MM.1S (cell line): Measurements from ENCODE around the gene ACTR6.
A peak's percentile ranks its signal among the peaks of the same experiment; 100 is the strongest.

Source experiments
- DNase-seq: peaks from one replicate; pipeline ENCODE4 v3.0.0-alpha.2; 2015
- H2AFZ ChIP-seq: fragments of 300-600 bp; sonication (generic); 2 replicates; pipeline ENCODE4 v1.6.0; 2016; ENCODE audit warnings: antibody characterized with exemption, low read length
- H3F3A ChIP-seq: fragments of 300-600 bp; sonication (generic); 2 replicates; pipeline ENCODE4 v1.6.1; 2016; ENCODE audit warnings: mild to moderate bottlenecking, antibody characterized with exemption, low read length, moderate library complexity, mixed read lengths; ENCODE audit not compliant: insufficient read depth
- H3K27ac ChIP-seq: fragments of 300-600 bp; sonication (generic); 2 replicates; pipeline ENCODE4 v1.5.1; 2016; ENCODE audit warnings: mild to moderate bottlenecking, low read length
- H3K27me3 ChIP-seq: fragments of 300-600 bp; sonication (generic); replicated peaks from 2 replicates; pipeline ENCODE4 v1.6.0; 2016; ENCODE audit warnings: low read length; ENCODE audit not compliant: insufficient read depth
- H3K36me3 ChIP-seq: fragments of 300-600 bp; sonication (generic); replicated peaks from 2 replicates; pipeline ENCODE4 v1.6.1; 2016; ENCODE audit warnings: mild to moderate bottlenecking, low read length, mixed read lengths; ENCODE audit not compliant: insufficient read depth
- H3K4me1 ChIP-seq: fragments of 300-600 bp; sonication (generic); 2 replicates; pipeline ENCODE4 v1.6.1; 2016; ENCODE audit warnings: low read length, mixed read lengths
- H3K4me2 ChIP-seq: fragments of 300-600 bp; sonication (generic); 2 replicates; pipeline ENCODE4 v1.6.0; 2016; ENCODE audit warnings: low read depth, low read length
- H3K4me3 ChIP-seq: fragments of 300-600 bp; sonication (generic); 2 replicates; pipeline ENCODE4 v1.5.1; 2016; ENCODE audit warnings: low read length, mixed read lengths
- H3K79me2 ChIP-seq: fragments of 300-600 bp; sonication (generic); 2 replicates; pipeline ENCODE4 v1.6.1; 2016; ENCODE audit warnings: mixed run types, low read length, mixed read lengths
- H3K9ac ChIP-seq: fragments of 300-600 bp; sonication (generic); 2 replicates; pipeline ENCODE4 v1.6.1; 2016; ENCODE audit warnings: low read length, mixed read lengths
- H3K9me2 ChIP-seq: fragments of 300-600 bp; sonication (generic); replicated peaks from 2 replicates; pipeline ENCODE4 v1.6.1; 2016; ENCODE audit warnings: mild to moderate bottlenecking, low read length, mixed read lengths; ENCODE audit not compliant: insufficient read depth
- H3K9me3 ChIP-seq: fragments of 300-600 bp; sonication (generic); replicated peaks from 2 replicates; pipeline ENCODE4 v1.6.1; 2016; ENCODE audit warnings: mild to moderate bottlenecking, low read length, mixed read lengths; ENCODE audit not compliant: insufficient read depth
- H4K20me1 ChIP-seq: fragments of 300-600 bp; sonication (generic); 2 replicates; pipeline ENCODE4 v1.6.1; 2016; ENCODE audit warnings: mild to moderate bottlenecking, low read length, moderate library complexity, mixed read lengths; ENCODE audit not compliant: insufficient read depth
- CTCF ChIP-seq: fragments of 300-600 bp; sonication (generic); IDR thresholded peaks from 2 replicates; pipeline ENCODE4 v1.5.1; 2016; ENCODE audit warnings: antibody characterized with exemption, low read length, mixed read lengths
- EZH2 ChIP-seq: fragments of 300-600 bp; sonication (generic); optimal IDR thresholded peaks from 2 replicates; pipeline ENCODE3; 2017; ENCODE audit warnings: low read depth, mild to moderate bottlenecking, antibody characterized with exemption, low read length, mixed read lengths
- EZH2phosphoT487 ChIP-seq: fragments of 300-600 bp; sonication (generic); IDR thresholded peaks from 2 replicates; pipeline ENCODE4 v1.6.1; 2018; ENCODE audit warnings: antibody characterized with exemption, low read length

ACTR6 gene

GRCh38 chr12:100265732-100266584 lies 65.3 kb downstream of the ACTR6 start:
- peaks cover 36% of the 10 kb centered on the region for H3K79me2 ChIP-seq
- peaks cover 10% of the 10 kb centered on the region; the same call in 1 of the 2 replicates for H3F3A ChIP-seq
- no peak for TF ChIP-seq EZH2phosphoT487
- TF ChIP-seq EZH2, result no peak
- TF ChIP-seq CTCF, result no peak
- no peaks in the 10 kb centered on the region for H3K9me3 ChIP-seq
- H3K9me2 ChIP-seq, result no peaks in the 10 kb centered on the region
- H3K4me2 ChIP-seq, result peak overlapping the region; percentile 77
- H3K4me3 ChIP-seq, result peak overlapping the region; percentile 80
- peak overlapping the region; percentile 92; the same call in 1 of the 2 replicates for H3K9ac ChIP-seq
- DNase-seq, result no peak
- no peaks in the 10 kb centered on the region for H4K20me1 ChIP-seq
- H3K4me1 ChIP-seq, result peaks cover 16% of the 10 kb centered on the region
- no peaks in the 10 kb centered on the region for H3K36me3 ChIP-seq
- H2AFZ ChIP-seq, result peak overlapping the region; percentile 91
- H3K27me3 ChIP-seq, result no peaks in the 10 kb centered on the region
- no peak overlapping the region for H3K27ac ChIP-seq

DNA sequence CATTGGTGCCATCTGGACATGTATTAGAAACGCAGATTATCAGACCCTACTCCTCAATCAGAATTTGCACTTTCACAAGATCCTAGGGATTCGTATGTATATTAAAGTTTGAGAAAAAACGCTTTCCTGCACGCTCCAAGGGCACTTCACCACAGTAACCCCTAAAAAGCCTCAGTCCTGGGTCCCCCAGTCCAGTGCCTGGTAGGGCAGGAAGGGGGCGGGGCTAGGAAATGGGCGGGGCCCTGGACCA lies 65.9 kb downstream of the ACTR6 start:
- Histone ChIP-seq H4K20me1 (no peaks in the 10 kb centered on the region), H3K4me1 (peaks cover 16% of the 10 kb centered on the region), H3K4me2 (peak overlapping the region; percentile 77), H2AFZ (peak overlapping the region; percentile 91), H3F3A (peaks cover 10% of the 10 kb centered on the region; the same call in 1 of the 2 replicates), H3K79me2 (peaks cover 42% of the 10 kb centered on the region), H3K27ac (peak overlapping the region; percentile 91; the same call in 1 of the 2 replicates), H3K9me2 (no peaks in the 10 kb centered on the region), H3K36me3 (no peaks in the 10 kb centered on the region), H3K9me3 (no peaks in the 10 kb centered on the region), H3K27me3 (no peaks in the 10 kb centered on the region), H3K4me3 (peak overlapping the region; percentile 80), H3K9ac (peak overlapping the region; percentile 92)
- TF ChIP-seq EZH2phosphoT487 (no peak), EZH2 (no peak), CTCF (no peak)
- DNase-seq, result peak; percentile 88

GRCh38 chr12:100266835-100267602 lies 66.4 kb downstream of the ACTR6 start, which contains the start of the genes DEPDC4 and SCYL2:
TSS of gene DEPDC4 (minus strand) at chr12:100267079. CDS start at chr12:100267076, 3 bp downstream.
TSS of gene SCYL2 (plus strand) at chr12:100267177. CDS start at chr12:100282971, 15,794 bp downstream.
- no peaks in the 10 kb centered on the region for H3K27me3 ChIP-seq
- peaks cover 16% of the 10 kb centered on the region for H3K4me1 ChIP-seq
- H2AFZ ChIP-seq, result peak within 1 kb of the TSS; percentile 91
- peak within 1 kb of the TSS; percentile 91 for H3K27ac ChIP-seq
- H3K36me3 ChIP-seq, result no peaks in the 10 kb centered on the region
- H3K9me3 ChIP-seq, result no peaks in the 10 kb centered on the region
- H3K9me2 ChIP-seq, result no peaks in the 10 kb centered on the region
- peak within 1 kb of the TSS; percentile 77 for H3K4me2 ChIP-seq
- peaks cover 47% of the 10 kb centered on the region for H3K79me2 ChIP-seq
- peak within 1 kb of the TSS; percentile 92 for H3K9ac ChIP-seq
- no peak for TF ChIP-seq CTCF
- H4K20me1 ChIP-seq, result no peaks in the 10 kb centered on the region
- DNase-seq, result peak; percentile 90
- peak within 1 kb of the TSS; percentile 80 for H3K4me3 ChIP-seq
- peaks cover 10% of the 10 kb centered on the region; the same call in 1 of the 2 replicates for H3F3A ChIP-seq
